ENCODE measurements around the gene ZNF691. TPM values are rescaled to one million over a fixed set of nuclear protein-coding genes. Genes with fewer than 3 reads are reported as not detected.

Gene ZNF691
- total RNA-seq, 2 donors from 2014 or later: 6.7 to 12.9 TPM

- TF ChIP-seq POLR2A (IDR thresholded peaks at IDR 0.05) (peak; percentile 31 to 67 (median 62)), CTCF (IDR thresholded peaks at IDR 0.05) (peak in 1 of 7 experiments; percentile 2)
- WGBS, 2 donors: 1 to 7% methylated on average over 5 to 38 of the region's 66 CpGs
- Histone ChIP-seq H3K36me3 (replicated peaks in 1 of 2; ENCODE audit: insufficient read depth in 1 of 2, low read depth in 2 of 2) (no peaks in the 10 kb centered on the region), H3K27ac (peak within 1 kb of the TSS; percentile 88 to 100 (median 98)), H3K4me3 (peak within 1 kb of the TSS in 1 of 2 donors; percentile 62), H3K27me3 (no peaks in the 10 kb centered on the region), H3K9me3 (no peaks in the 10 kb centered on the region), H3K4me1 (peaks cover 19% of the 10 kb centered on the region)
- ATAC-seq (peak; percentile 97), DNase-seq (peak; percentile 93 to 95 (median 95))
- intact Hi-C loops (cut with DNase I): no loop called here
Observed at GRCh38 chr1:42816585-42817439, 29.6 kb upstream of the ZNF691 start, which contains the start of the genes ERMAP and SVBP. Gene ERMAP (plus strand): TSS chr1:42817122. CDS start chr1:42830449, 13,327 bp downstream. Gene SVBP (minus strand): TSS chr1:42817397. CDS start chr1:42816544, 853 bp downstream.

- ATAC-seq: no peak
- H3K4me1 ChIP-seq: peaks cover 19% of the 10 kb centered on the region
- WGBS, 2 donors: 0 to 1% methylated on average over 6 to 13 of the region's 13 CpGs
- H3K27me3 ChIP-seq: no peaks in the 10 kb centered on the region
- H3K27ac ChIP-seq: peak overlapping the region; percentile 88 to 100 (median 98)
- DNase-seq: no peak
- no peaks in the 10 kb centered on the region for H3K9me3 ChIP-seq
- intact Hi-C loops (cut with DNase I): no loop called here
- H3K4me3 ChIP-seq: peak overlapping the region in 1 of 2 donors; percentile 62
- TF ChIP-seq POLR2A (IDR thresholded peaks at IDR 0.05) (no peak), CTCF (IDR thresholded peaks at IDR 0.05) (no peak)
- no peaks in the 10 kb centered on the region for H3K36me3 ChIP-seq (replicated peaks in 1 of 2; ENCODE audit: insufficient read depth in 1 of 2, low read depth in 2 of 2)
Observed at GRCh38 chr1:42817440-42817767, 29.0 kb upstream of the ZNF691 start.

- H3K36me3 ChIP-seq (replicated peaks in 1 of 2; ENCODE audit: insufficient read depth in 1 of 2, low read depth in 2 of 2): no peaks in the 10 kb centered on the region
- no peaks in the 10 kb centered on the region for H3K9me3 ChIP-seq
- H3K27ac ChIP-seq: no peak overlapping the region
- intact Hi-C loops (cut with DNase I): no loop called here
- DNase-seq (no peak), ATAC-seq (no peak)
- TF ChIP-seq POLR2A (IDR thresholded peaks at IDR 0.05): no peak
- no peak for TF ChIP-seq CTCF (IDR thresholded peaks at IDR 0.05)
- H3K4me1 ChIP-seq: peaks cover 19% of the 10 kb centered on the region
- no peaks in the 10 kb centered on the region for H3K27me3 ChIP-seq
- WGBS, 2 donors: 36 to 45% methylated on average over 3 of the region's 3 CpGs
- no peak overlapping the region for H3K4me3 ChIP-seq
Observed at GRCh38 chr1:42817976-42818375, 28.4 kb upstream of the ZNF691 start.

GRCh38 chr1:42820813-42821212, 25.6 kb upstream of the ZNF691 start:
- peaks cover 17% of the 10 kb centered on the region for H3K4me1 ChIP-seq
- H3K9me3 ChIP-seq: no peaks in the 10 kb centered on the region
- intact Hi-C loops (cut with DNase I): no loop called here
- no peak for ATAC-seq
- no peak overlapping the region for H3K27ac ChIP-seq
- DNase-seq: no peak
- H3K27me3 ChIP-seq: no peaks in the 10 kb centered on the region
- H3K4me3 ChIP-seq: no peak overlapping the region
- TF ChIP-seq POLR2A (IDR thresholded peaks at IDR 0.05) (no peak), CTCF (IDR thresholded peaks at IDR 0.05) (no peak)
- no peaks in the 10 kb centered on the region for H3K36me3 ChIP-seq (replicated peaks in 1 of 2; ENCODE audit: insufficient read depth in 1 of 2, low read depth in 2 of 2)
- WGBS, 2 donors: 69 to 74% methylated on average over 1 of the region's 1 CpG

All from body of pancreas (tissue), 4 donors.